ENCODE measurements around the gene HMCES.
A peak's percentile ranks its signal among the peaks of the same experiment; 100 is the strongest.
"Not testable (repeated sequence)": the region's sequence is repeated elsewhere in the genome, so short reads cannot be mapped to it uniquely, and the experiment has no call there.

The HMCES gene

GRCh38 chr3:129323651-129324294, 45.1 kb downstream of the HMCES start:
- DNase-seq, result peak; percentile 17

DNA sequence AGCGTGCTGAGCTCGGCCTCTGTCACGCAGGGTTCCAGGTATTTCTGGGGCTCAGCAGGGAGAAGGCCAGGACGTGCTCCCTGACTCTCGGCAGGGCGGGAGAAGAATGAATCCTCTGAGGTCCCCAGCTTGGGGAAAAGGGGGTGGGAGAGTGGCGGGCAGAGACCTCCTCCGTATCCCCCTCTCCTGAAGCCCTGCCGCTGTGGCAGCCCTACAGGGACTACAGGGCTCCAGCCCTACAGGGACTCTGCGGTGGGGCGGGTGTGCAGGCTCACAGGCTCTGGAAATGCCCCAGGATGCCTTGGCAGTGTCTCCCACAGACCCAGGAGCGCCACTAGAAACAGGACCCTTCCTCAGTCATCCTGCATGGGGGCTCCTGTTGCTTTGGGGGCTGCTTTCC, 46.2 kb downstream of the HMCES start:
- no peak for DNase-seq

DNA sequence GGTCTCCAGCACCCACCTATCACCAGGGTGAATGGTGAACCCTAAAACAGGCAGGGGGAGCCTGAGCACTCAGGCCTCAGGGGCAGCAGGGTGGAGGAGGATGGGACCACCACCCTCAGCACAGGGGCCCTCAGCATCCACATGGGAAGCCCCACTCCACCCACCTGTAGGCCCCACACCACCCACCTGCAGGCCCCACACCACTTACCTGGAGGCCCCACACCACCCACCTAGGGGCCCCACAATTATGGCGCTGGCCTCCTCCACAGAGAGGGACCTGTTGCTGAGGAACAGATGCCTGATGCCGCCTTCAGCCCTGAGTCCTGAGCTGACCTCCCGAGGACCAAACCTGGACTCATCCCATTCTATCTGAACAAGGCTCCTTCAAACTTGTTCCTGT, 46.7 kb downstream of the HMCES start:
- no peak for DNase-seq

DNA sequence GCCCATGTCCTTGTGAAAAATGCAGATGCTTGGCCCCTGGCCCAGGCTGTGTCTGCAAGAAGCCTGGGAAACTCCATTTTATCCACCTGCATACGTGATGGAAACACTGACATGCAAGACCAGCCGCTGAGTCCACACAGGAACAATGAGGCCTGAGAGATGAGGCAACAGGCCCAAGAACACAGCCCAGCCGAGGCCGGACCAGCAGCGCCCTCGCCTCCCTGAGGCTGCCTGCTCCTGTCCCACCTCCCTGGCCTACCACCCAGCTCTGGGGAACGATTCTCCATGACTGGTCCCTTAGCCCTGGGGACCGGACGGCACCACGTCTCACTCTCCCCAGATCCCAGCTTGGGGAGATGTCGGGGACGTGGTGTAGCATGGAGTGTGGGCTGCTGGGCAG, 47.5 kb downstream of the HMCES start:
- DNase-seq, result no peak

DNA sequence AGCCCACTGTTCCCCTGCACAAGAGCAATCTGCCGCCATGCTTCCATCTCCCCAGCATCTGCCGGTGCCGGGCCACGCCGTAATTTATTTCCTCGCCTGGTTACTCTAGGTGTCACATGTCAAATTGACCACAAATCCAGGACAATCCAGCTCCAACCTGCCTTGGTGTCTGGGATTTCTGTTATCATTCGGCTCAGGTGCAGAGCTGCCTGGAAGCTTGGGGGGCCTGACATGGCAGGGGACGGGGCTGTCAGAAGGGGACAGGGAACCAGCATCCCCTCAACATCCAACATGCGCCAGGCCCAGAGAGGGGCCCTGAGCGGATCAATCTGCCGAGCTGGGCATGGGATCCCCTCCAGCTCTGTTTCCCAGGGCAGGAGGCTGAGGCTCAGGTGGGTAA, 47.9 kb downstream of the HMCES start:
- DNase-seq, result no peak

DNA sequence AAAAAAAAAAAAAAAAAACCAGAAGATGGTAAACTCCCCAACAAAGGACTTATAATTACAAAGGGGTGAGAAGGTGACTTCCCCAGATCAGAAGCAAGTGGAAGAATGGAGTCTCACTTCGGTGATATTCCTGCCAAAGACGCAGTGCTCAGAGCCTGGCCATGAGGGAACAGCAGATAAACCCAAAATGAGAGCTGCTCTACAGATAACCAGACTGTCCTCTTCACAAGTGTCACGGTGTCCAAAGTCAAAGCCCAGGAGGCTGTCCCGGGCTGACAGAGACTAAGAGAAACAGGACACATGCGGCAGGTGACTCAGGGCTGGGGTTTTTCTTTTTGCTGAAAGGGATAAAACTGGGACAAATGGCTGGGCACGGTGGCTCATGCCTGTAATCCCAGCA, 48.8 kb downstream of the HMCES start:
- no peak for DNase-seq

- DNase-seq, result no peak
Measured at GRCh38 chr3:129329858-129330257, 51.2 kb downstream of the HMCES start.

DNA sequence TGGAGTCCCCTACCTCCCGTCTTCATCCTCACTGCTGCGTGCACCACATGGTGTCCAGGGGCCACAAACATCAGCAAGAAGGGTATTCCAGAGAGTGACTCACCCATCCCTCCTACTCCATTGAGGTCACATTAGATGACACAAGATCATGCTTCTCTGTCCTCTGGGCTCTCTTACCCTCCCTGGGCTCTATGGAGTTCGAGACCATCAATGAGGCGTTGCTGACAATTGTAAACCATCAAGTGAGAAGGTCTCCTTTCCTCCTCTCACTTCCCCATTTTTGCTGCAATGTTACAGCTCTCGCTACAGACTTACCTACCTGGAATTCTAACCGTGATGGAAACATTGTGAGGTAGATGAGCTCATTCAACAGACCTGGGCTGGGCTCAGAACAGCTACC, 51.7 kb downstream of the HMCES start:
- DNase-seq, result peak; percentile 55

- DNase-seq, result no peak
Measured at GRCh38 chr3:129333891-129334290, 55.2 kb downstream of the HMCES start.

GRCh38 chr3:129336093-129336706, 57.5 kb downstream of the HMCES start:
- DNase-seq, result no peak

- DNase-seq, result not testable (repeated sequence)
Measured at GRCh38 chr3:129337719-129338118, 59.0 kb downstream of the HMCES start.

DNA sequence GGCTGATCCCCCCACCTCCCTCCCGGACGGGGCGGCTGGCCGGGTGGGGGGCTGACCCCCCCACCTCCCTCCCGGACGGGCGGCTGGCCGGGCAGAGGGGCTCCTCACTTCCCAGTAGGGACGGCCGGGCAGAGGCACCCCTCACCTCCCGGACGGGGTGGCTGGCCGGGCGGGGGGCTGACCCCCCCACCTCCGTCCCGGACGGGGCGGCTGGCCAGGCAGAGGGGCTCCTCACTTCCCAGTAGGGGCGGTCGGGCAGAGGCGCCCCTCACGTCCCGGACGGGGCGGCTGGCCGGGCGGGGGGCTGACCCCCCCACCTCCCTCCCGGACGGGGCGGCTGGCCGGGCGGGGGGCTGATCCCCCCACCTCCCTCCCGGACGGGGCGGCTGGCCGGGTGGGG, 60.5 kb downstream of the HMCES start:
- DNase-seq, result not testable (repeated sequence)

DNA sequence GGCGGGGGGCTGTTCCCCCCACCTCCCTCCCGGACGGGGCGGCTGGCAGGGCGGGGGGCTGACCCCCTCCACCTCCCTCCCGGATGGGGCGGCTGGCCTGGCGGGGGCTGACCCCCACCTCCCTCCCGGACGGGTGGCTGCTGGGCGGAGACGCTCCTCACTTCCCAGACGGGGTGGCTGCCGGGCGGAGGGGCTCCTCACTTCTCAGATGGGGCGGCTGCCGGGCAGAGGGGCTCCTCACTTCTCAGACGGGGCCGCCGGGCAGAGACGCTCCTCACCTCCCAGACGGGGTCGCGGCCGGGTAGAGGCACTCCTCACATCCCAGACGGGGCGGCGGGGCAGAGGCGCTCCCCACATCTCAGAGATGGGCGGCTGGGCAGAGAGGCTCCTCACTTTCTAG, 61.2 kb downstream of the HMCES start:
- not testable (repeated sequence) for DNase-seq

DNA sequence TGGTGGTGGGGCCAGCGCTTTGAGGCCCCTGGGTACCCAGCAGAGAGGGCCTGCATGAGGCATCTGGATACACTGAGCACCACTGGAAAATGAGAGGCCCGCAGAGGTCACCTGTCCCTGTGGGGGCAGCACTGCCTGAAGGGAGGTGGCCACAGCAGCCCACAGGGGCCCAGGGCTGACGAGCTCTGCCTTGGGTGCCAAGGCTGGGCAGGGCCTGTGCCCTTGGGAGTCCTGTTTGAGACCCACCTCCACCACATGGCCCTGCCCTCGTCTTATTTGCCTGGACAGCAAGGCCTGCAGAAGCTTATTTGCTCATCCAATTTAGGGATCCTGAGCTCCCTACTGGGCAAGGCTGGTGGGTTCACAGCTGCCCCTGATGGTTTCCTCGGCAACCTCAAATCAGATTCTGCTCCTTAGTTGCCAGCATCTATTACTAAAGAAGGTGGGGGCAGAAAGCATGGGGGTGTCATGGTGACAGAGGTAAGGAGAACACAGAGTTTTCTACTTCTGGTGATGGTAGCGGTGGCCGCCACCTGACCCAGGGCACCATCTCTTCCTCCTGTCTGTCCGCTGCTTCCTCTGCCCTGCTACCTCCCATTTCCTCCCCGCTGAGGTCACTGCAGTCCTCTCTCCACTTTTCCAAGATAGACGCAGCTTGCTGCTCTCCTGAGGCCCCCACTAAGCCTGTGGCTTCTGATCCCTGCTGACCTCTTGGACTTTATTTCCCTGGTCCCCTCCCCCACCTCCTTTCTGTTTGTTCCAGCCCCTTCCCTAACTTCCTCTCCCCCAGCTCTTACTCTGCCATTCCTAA, 62.9 kb downstream of the HMCES start:
- DNase-seq, result no peak

DNA sequence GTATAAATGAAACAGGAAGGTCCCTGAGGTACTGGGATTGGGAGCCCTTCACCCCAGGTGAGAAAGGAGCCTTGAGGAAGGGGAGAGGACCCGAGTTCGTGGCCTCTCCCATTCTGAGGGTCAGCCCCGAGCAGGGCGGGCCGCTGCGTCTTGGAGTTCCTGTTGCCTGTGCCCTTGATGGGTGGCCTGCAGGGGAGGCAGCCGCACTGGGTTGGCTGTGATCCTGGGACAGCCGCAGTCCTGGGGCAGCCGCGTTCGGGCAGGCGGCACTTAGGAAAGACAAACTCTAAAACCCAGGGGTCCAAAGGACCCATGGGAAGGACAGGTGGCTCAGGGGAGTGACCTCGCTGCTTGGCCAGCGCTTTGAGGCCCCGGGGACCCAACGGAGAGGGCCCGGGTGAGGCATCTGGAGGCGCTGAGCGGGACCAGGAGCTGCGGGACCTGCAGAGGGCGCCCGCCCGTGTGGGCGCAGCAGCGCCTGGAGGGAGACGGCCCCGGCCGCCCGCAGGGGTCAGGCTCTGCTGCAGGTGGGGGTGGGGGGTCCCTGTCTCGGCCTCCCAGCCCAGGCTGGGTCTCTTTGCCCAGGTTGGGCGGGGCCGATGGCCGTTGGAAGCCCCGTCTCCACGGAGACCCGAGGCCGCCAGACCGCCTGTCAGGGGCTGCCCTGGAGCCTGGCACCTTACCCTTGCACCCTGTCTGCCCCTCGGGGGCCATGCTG, 65.1 kb downstream of the HMCES start:
- no peak for DNase-seq

DNA sequence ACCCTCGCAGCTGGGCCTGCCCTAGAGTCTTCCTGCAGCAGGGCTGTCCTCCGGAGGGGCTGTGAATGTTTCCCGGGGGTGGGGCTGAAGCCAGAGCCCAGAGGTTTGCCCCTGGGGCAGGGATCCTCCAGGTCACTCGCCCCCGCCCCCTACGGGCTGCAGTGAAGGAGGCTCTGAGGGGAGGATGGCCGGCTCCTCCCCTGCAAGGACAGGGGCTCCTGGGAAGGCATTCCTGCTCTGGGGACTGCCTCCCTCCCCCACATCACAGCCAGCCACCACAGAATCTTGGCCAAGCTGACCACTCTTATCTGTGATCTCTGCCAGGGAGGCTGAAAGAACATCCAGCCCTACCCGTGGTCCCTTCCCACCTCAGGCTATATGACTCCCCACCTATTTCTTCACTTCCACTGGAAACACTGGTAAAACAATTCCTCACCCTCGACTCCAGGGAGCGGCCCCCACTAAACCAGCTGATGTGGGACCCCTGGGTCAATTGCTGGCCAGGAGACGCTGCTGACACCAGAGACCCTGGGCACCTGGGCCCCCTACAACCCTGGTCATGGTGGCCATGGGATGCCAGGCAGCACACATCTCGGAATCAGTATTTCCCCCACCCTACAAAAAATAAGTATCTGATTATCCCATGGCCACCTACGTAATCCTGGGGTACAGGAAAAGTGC, 66.0 kb downstream of the HMCES start:
- DNase-seq, result no peak

GRCh38 chr3:129345281-129345680, 66.6 kb downstream of the HMCES start:
- DNase-seq, result no peak

- no peak for DNase-seq
Measured at GRCh38 chr3:129345971-129346370, 67.3 kb downstream of the HMCES start.

- no peak for DNase-seq
Measured at GRCh38 chr3:129346695-129347457, 68.2 kb downstream of the HMCES start.

- no peak for DNase-seq
Measured at GRCh38 chr3:129347458-129347845, 68.8 kb downstream of the HMCES start.

- peak; percentile 73 for DNase-seq
Measured at GRCh38 chr3:129348734-129349133, 70.1 kb downstream of the HMCES start.

GRCh38 chr3:129349169-129349568, 70.5 kb downstream of the HMCES start:
- DNase-seq, result not testable (repeated sequence)

Data from MV-4-11 (cell line).